Muscle layer of colon (tissue), 2 donors: ENCODE data around the gene ARV1.
"Not testable (repeated sequence)": the region's sequence is repeated elsewhere in the genome, so short reads cannot be mapped to it uniquely, and the experiment has no call there.

Experiments used
- H3K27ac ChIP-seq: one replicate; pipeline ENCODE4 v1.7.0; 2013; ENCODE audit warnings: low read depth, mild to moderate bottlenecking, low read length, moderate library complexity
- H3K27me3 ChIP-seq, 2 donors: one replicate each; pipeline ENCODE4 v1.7.0; 2013; ENCODE audit warnings: low read length in 2 of 2, mild to moderate bottlenecking in 2 of 2; ENCODE audit not compliant: insufficient read depth in 2 of 2, control insufficient read depth in 1 of 2
- H3K36me3 ChIP-seq: one replicate; pipeline ENCODE4 v1.7.0; 2013; ENCODE audit warnings: mild to moderate bottlenecking, low read length; ENCODE audit not compliant: insufficient read depth
- H3K4me1 ChIP-seq: one replicate; pipeline ENCODE4 v1.7.0; 2013; ENCODE audit warnings: mild to moderate bottlenecking, low read length; ENCODE audit not compliant: insufficient read depth
- H3K4me3 ChIP-seq, 2 donors: one replicate each; pipeline ENCODE4 v1.7.0; 2013; ENCODE audit warnings: low read length in 2 of 2, low read depth in 1 of 2, mild to moderate bottlenecking in 1 of 2, moderate library complexity in 1 of 2
- H3K9ac ChIP-seq: one replicate; pipeline ENCODE4 v1.7.0; 2013; ENCODE audit warnings: low read length
- H3K9me3 ChIP-seq: one replicate; pipeline ENCODE4 v1.7.0; 2013; ENCODE audit warnings: mild to moderate bottlenecking, low read length
- donor health status: abdominal sarcoma.
- donor health status: Adenocarcinoma of cecum.

The ARV1 gene

GRCh38 chr1:231021540-231022031 is 42.7 kb downstream of the ARV1 start:
- Histone ChIP-seq H3K36me3 (no peaks in the 10 kb centered on the region), H3K27me3 (no peaks in the 10 kb centered on the region), H3K4me3 (no peak overlapping the region), H3K9ac (no peak overlapping the region), H3K27ac (no peak overlapping the region), H3K4me1 (no peaks in the 10 kb centered on the region), H3K9me3 (no peaks in the 10 kb centered on the region)

GRCh38 chr1:231022543-231022942 is 43.6 kb downstream of the ARV1 start:
- H3K27me3 ChIP-seq, H3K4me3 ChIP-seq, H3K9ac ChIP-seq, H3K4me1 ChIP-seq, H3K27ac ChIP-seq, H3K36me3 ChIP-seq, H3K9me3 ChIP-seq: not testable (repeated sequence)

- Histone ChIP-seq H3K36me3 (no peaks in the 10 kb centered on the region), H3K9me3 (no peaks in the 10 kb centered on the region), H3K4me1 (no peaks in the 10 kb centered on the region), H3K27ac (no peak overlapping the region), H3K9ac (no peak overlapping the region), H3K27me3 (no peaks in the 10 kb centered on the region), H3K4me3 (no peak overlapping the region)
Observed at GRCh38 chr1:231023150-231023549, 44.3 kb downstream of the ARV1 start.

GRCh38 chr1:231026576-231026975 is 47.7 kb downstream of the ARV1 start:
- Histone ChIP-seq H3K9me3 (no peaks in the 10 kb centered on the region), H3K4me3 (no peak overlapping the region), H3K36me3 (no peaks in the 10 kb centered on the region), H3K4me1 (no peaks in the 10 kb centered on the region), H3K27ac (no peak overlapping the region), H3K27me3 (no peaks in the 10 kb centered on the region), H3K9ac (no peak overlapping the region)

GRCh38 chr1:231027136-231027925 is 48.4 kb downstream of the ARV1 start:
- no peaks in the 10 kb centered on the region for H3K36me3 ChIP-seq
- no peak overlapping the region for H3K4me3 ChIP-seq
- H3K4me1 ChIP-seq: no peaks in the 10 kb centered on the region
- H3K27ac ChIP-seq: no peak overlapping the region
- no peaks in the 10 kb centered on the region for H3K27me3 ChIP-seq
- no peaks in the 10 kb centered on the region for H3K9me3 ChIP-seq
- H3K9ac ChIP-seq: no peak overlapping the region

GRCh38 chr1:231027971-231028370 is 49.1 kb downstream of the ARV1 start:
- Histone ChIP-seq H3K36me3 (no peaks in the 10 kb centered on the region), H3K27me3 (no peaks in the 10 kb centered on the region), H3K9ac (no peak overlapping the region), H3K4me1 (no peaks in the 10 kb centered on the region), H3K4me3 (no peak overlapping the region), H3K9me3 (no peaks in the 10 kb centered on the region), H3K27ac (no peak overlapping the region)

- H3K9me3 ChIP-seq: no peaks in the 10 kb centered on the region
- H3K4me3 ChIP-seq: no peak overlapping the region
- no peaks in the 10 kb centered on the region for H3K4me1 ChIP-seq
- H3K27me3 ChIP-seq: no peaks in the 10 kb centered on the region
- H3K27ac ChIP-seq: no peak overlapping the region
- H3K36me3 ChIP-seq: no peaks in the 10 kb centered on the region
- no peak overlapping the region for H3K9ac ChIP-seq
Observed at GRCh38 chr1:231028682-231029081, 49.8 kb downstream of the ARV1 start.

- H3K4me1 ChIP-seq, H3K9me3 ChIP-seq, H3K4me3 ChIP-seq, H3K27me3 ChIP-seq, H3K36me3 ChIP-seq, H3K27ac ChIP-seq, H3K9ac ChIP-seq: not testable (repeated sequence)
Observed at GRCh38 chr1:231029247-231029646, 50.4 kb downstream of the ARV1 start.

- Histone ChIP-seq H3K9me3 (no peaks in the 10 kb centered on the region), H3K4me1 (no peaks in the 10 kb centered on the region), H3K4me3 (no peak overlapping the region), H3K27ac (no peak overlapping the region), H3K36me3 (no peaks in the 10 kb centered on the region), H3K9ac (no peak overlapping the region), H3K27me3 (no peaks in the 10 kb centered on the region)
Observed at GRCh38 chr1:231029841-231030240, 50.9 kb downstream of the ARV1 start.

GRCh38 chr1:231032963-231033362 is 54.1 kb downstream of the ARV1 start:
- H3K4me3 ChIP-seq: no peak overlapping the region
- peaks cover 4 to 6% of the 10 kb centered on the region in 2 donors for H3K27me3 ChIP-seq
- no peaks in the 10 kb centered on the region for H3K36me3 ChIP-seq
- H3K27ac ChIP-seq: no peak overlapping the region
- no peak overlapping the region for H3K9ac ChIP-seq
- H3K9me3 ChIP-seq: no peaks in the 10 kb centered on the region
- H3K4me1 ChIP-seq: no peaks in the 10 kb centered on the region

GRCh38 chr1:231035799-231036198 is 56.9 kb downstream of the ARV1 start:
- peaks cover 15% of the 10 kb centered on the region for H3K4me1 ChIP-seq
- H3K36me3 ChIP-seq: no peaks in the 10 kb centered on the region
- H3K27ac ChIP-seq: no peak overlapping the region
- H3K9me3 ChIP-seq: no peaks in the 10 kb centered on the region
- H3K4me3 ChIP-seq: no peak overlapping the region
- H3K27me3 ChIP-seq: peaks cover 20 to 28% of the 10 kb centered on the region in 2 donors
- no peak overlapping the region for H3K9ac ChIP-seq

GRCh38 chr1:231036416-231036815 is 57.5 kb downstream of the ARV1 start:
- H3K9ac ChIP-seq: no peak overlapping the region
- no peaks in the 10 kb centered on the region for H3K36me3 ChIP-seq
- H3K9me3 ChIP-seq: no peaks in the 10 kb centered on the region
- peaks cover 20 to 32% of the 10 kb centered on the region in 2 donors for H3K27me3 ChIP-seq
- H3K27ac ChIP-seq: no peak overlapping the region
- H3K4me3 ChIP-seq: no peak overlapping the region
- peaks cover 22% of the 10 kb centered on the region for H3K4me1 ChIP-seq
